ENCODE data around the gene CENPM.

DNA sequence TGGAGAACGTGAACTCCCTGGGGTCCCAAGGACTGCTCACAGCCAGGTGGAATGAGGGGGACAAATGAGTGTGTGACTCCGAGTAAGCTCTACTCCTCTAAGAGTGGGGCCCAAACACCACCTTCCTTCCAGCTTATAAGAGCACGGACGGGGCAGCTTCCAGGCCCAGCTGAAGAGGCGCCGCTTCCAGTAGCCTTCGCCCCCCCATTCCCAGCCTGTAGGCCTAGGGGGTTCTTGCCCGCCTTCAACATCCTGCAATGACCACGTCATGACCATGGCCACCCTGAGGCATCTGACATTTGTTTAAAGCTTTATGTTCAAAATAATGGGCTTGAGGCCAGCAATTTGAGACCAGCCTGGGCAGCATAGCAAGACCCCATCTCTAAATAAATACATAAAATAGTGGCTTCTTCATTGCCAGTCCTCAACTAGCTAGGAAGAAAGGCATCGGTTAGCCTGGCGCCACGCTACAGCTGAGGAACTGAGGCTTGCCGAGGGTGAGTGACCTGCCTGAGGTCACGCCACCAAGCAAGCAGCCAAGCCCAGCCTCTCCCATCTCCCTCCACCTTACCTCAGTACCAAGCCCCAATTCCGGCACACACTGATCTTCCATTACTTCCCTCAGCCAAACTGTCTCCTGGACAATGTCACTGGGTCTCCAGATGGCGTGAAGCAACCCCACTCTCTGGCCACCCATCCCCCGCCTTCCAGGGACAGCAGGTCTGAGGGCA, 12.5 kb downstream of the CENPM start:
- TF ChIP-seq, protein P1, sequence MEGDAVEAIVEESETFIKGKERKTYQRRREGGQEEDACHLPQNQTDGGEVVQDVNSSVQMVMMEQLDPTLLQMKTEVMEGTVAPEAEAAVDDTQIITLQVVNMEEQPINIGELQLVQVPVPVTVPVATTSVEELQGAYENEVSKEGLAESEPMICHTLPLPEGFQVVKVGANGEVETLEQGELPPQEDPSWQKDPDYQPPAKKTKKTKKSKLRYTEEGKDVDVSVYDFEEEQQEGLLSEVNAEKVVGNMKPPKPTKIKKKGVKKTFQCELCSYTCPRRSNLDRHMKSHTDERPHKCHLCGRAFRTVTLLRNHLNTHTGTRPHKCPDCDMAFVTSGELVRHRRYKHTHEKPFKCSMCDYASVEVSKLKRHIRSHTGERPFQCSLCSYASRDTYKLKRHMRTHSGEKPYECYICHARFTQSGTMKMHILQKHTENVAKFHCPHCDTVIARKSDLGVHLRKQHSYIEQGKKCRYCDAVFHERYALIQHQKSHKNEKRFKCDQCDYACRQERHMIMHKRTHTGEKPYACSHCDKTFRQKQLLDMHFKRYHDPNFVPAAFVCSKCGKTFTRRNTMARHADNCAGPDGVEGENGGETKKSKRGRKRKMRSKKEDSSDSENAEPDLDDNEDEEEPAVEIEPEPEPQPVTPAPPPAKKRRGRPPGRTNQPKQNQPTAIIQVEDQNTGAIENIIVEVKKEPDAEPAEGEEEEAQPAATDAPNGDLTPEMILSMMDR (IDR thresholded peaks at IDR 0.05; ENCODE audit: low read length): no peak
- no peak for TF ChIP-seq EZH2 (IDR thresholded peaks at IDR 0.05; ENCODE audit: borderline replicate concordance, low read length)
